ENCODE results near the gene SERTAD3.
A peak's percentile ranks its signal among the peaks of the same experiment; 100 is the strongest.

SERTAD3 gene

GRCh38 chr19:40445780-40446262, 1.7 kb upstream of the SERTAD3 start:
- no peak for TF ChIP-seq CTCF (conservative IDR thresholded peaks at IDR 0.05; ENCODE audit: low read depth, low read length)
- H3K4me3 ChIP-seq (ENCODE audit: low read length): no peak overlapping the region
- no peak for DNase-seq (ENCODE audit: low read depth)

GRCh38 chr19:40444825-40445312, 734 bp upstream of the SERTAD3 start:
- peak; percentile 34 for TF ChIP-seq CTCF (conservative IDR thresholded peaks at IDR 0.05; ENCODE audit: low read depth, low read length)
- DNase-seq (ENCODE audit: low read depth): no peak
- H3K4me3 ChIP-seq (ENCODE audit: low read length): peak overlapping the region; percentile 99

GRCh38 chr19:40443131-40443999, 770 bp downstream of the SERTAD3 start:
- peak overlapping the region; percentile 99 for H3K4me3 ChIP-seq (ENCODE audit: low read length)
- DNase-seq (ENCODE audit: low read depth): peak; percentile 98
- TF ChIP-seq CTCF (conservative IDR thresholded peaks at IDR 0.05; ENCODE audit: low read depth, low read length): no peak

GRCh38 chr19:40442328-40443130, 1.6 kb downstream of the SERTAD3 start:
- TF ChIP-seq CTCF (conservative IDR thresholded peaks at IDR 0.05; ENCODE audit: low read depth, low read length): no peak
- no peak for DNase-seq (ENCODE audit: low read depth)
- peak overlapping the region; percentile 99 for H3K4me3 ChIP-seq (ENCODE audit: low read length)

GRCh38 chr19:40441719-40442253, 2.3 kb downstream of the SERTAD3 start:
- peak overlapping the region; percentile 99 for H3K4me3 ChIP-seq (ENCODE audit: low read length)
- TF ChIP-seq CTCF (conservative IDR thresholded peaks at IDR 0.05; ENCODE audit: low read depth, low read length): no peak
- DNase-seq (ENCODE audit: low read depth): no peak

- DNase-seq (ENCODE audit: low read depth): no peak
- TF ChIP-seq CTCF (conservative IDR thresholded peaks at IDR 0.05; ENCODE audit: low read depth, low read length): no peak
- no peak overlapping the region for H3K4me3 ChIP-seq (ENCODE audit: low read length)
Observed at GRCh38 chr19:40438284-40438683, 5.9 kb downstream of the SERTAD3 start.

All from retinal pigment epithelial cell (primary cell).